Chondrocyte (in vitro differentiated cells): Measurements from ENCODE around the gene GALNT10. TPM values are rescaled to one million over a fixed set of nuclear protein-coding genes. Genes with fewer than 3 reads are reported as not detected.

Experiments used
- DNase-seq: peaks from one replicate; pipeline ENCODE4 v3.0.0; 2021; ENCODE audit warnings: mixed read lengths, low spot score
- H3K27ac Mint-ChIP-seq: one replicate; pipeline ENCODE4 v1.8.0; 2021; ENCODE audit warnings: mild to moderate bottlenecking, moderate library complexity, mixed read lengths; ENCODE audit not compliant: unreplicated experiment
- H3K27me3 Mint-ChIP-seq: 2 replicates; pipeline ENCODE4 v1.8.0; 2021; ENCODE audit warnings: low read depth, mixed read lengths
- H3K36me3 Mint-ChIP-seq: 2 replicates; pipeline ENCODE4 v1.8.0; 2021; ENCODE audit warnings: low read depth, mixed read lengths
- H3K4me1 Mint-ChIP-seq: 2 replicates; pipeline ENCODE4 v1.8.0; 2021; ENCODE audit warnings: low read depth, mild to moderate bottlenecking, mixed read lengths
- H3K4me3 Mint-ChIP-seq: one replicate; pipeline ENCODE4 v1.8.0; 2021; ENCODE audit warnings: mild to moderate bottlenecking, moderate library complexity, mixed read lengths; ENCODE audit not compliant: unreplicated experiment
- H3K9me3 Mint-ChIP-seq: 2 replicates; pipeline ENCODE4 v1.8.0; 2021; ENCODE audit warnings: low read depth, mixed read lengths
- total RNA-seq: library from RNA; stranded (reverse); gene quantifications from 3 replicates; pipeline ENCODE4 v1.2.1, GENCODE V29; 2021
- TF ChIP-seq, protein P1 (sequence below): fragments of 200-600 bp; sonication (generic); IDR thresholded peaks from 2 replicates; pipeline ENCODE4 v1.5.0; 2021; ENCODE audit warnings: antibody characterized with exemption, mild to moderate bottlenecking, moderate library complexity

Gene GALNT10
- total RNA-seq, 1 donor from 2014 or later: 155 TPM

DNA sequence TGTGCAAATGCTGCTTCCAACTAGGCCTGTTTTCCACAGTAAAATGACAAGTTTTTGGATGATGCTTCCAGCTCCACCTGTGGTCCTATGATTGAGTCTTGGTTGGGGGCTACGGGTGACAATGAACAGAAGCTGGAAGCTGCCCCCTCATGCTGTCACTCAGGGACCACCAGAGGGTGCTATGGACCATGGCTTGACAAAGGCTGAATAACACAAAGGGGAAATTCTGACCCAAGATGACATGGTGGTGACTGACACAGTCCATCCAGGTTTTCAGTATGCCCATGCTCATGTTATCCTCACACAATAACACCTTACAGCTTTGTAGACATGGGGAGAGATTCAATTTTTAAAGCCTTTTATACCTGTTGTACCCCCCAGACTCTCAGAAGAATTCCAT is 231.3 kb downstream of the GALNT10 start:
- Mint-ChIP-seq H3K36me3 (peaks cover 16% of the 10 kb centered on the region), H3K27me3 (no peaks in the 10 kb centered on the region), H3K4me1 (no peaks in the 10 kb centered on the region), H3K9me3 (peaks cover 17% of the 10 kb centered on the region), H3K27ac (no peak overlapping the region), H3K4me3 (no peak overlapping the region)
- no peak for DNase-seq
- TF ChIP-seq, protein P1, sequence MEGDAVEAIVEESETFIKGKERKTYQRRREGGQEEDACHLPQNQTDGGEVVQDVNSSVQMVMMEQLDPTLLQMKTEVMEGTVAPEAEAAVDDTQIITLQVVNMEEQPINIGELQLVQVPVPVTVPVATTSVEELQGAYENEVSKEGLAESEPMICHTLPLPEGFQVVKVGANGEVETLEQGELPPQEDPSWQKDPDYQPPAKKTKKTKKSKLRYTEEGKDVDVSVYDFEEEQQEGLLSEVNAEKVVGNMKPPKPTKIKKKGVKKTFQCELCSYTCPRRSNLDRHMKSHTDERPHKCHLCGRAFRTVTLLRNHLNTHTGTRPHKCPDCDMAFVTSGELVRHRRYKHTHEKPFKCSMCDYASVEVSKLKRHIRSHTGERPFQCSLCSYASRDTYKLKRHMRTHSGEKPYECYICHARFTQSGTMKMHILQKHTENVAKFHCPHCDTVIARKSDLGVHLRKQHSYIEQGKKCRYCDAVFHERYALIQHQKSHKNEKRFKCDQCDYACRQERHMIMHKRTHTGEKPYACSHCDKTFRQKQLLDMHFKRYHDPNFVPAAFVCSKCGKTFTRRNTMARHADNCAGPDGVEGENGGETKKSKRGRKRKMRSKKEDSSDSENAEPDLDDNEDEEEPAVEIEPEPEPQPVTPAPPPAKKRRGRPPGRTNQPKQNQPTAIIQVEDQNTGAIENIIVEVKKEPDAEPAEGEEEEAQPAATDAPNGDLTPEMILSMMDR: peak; percentile 59

DNA sequence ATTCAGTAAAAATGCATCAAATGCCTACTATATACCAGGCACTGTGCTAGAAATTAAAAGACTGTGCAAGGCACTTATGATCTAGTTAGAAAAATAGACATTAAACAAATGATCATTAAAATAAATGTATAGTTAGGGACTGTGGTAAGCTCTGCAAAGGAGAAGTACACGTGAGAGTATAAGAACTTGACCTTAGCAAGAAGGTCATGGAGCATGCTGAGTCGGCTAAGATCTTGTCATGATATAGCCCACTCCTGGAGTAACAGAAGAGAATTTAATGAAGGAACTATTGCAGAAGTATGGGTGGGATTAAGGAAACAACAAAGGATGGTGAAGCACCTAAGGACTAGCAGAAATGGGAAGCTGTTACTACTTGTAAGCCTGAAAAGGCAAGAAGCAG is 231.8 kb downstream of the GALNT10 start:
- TF ChIP-seq, protein P1: no peak
- Mint-ChIP-seq H3K9me3 (peaks cover 21% of the 10 kb centered on the region), H3K4me1 (no peaks in the 10 kb centered on the region), H3K36me3 (peaks cover 16% of the 10 kb centered on the region), H3K27me3 (no peaks in the 10 kb centered on the region), H3K27ac (no peak overlapping the region), H3K4me3 (no peak overlapping the region)
- DNase-seq: no peak

DNA sequence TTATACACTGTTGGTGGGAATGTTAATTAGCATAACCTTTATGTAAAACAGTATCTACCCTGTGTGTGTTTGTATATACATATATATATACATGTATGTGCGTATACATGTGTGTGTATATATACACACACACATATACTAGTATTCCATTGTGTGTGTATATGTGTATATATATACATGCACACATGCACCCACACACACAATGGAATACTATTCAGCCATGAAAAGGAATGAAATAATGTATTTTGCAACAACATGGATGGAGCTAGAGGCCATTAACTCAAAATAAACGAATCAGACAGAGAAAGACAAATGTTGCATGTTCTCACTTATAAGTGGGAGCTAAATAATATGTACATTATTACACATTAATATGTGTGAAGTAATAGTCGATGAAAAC is 237.7 kb downstream of the GALNT10 start:
- H3K9me3 Mint-ChIP-seq: peaks cover 13% of the 10 kb centered on the region
- DNase-seq: no peak
- no peaks in the 10 kb centered on the region for H3K27me3 Mint-ChIP-seq
- TF ChIP-seq, protein P1: no peak
- no peak overlapping the region for H3K4me3 Mint-ChIP-seq
- H3K27ac Mint-ChIP-seq: no peak overlapping the region
- no peaks in the 10 kb centered on the region for H3K4me1 Mint-ChIP-seq
- peaks cover 1% of the 10 kb centered on the region for H3K36me3 Mint-ChIP-seq

DNA sequence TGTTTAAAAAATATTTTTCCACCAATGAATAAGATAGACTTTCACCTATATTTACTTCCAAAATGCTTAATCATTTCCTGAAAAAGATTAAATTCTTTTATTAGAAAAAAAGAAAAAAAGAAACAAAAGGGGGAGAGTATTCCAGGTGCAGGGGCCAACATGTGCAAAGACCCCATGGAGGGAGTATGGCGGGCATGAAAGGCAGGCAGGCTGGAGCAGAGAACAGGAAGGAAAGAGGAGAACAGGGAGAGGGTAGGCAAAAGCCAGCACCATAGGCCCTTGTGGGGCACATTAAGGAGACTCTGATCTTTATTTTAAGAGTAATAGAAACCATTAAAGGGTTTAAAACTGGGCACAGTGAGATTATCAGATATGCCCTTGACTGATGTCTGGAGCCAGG is 238.8 kb downstream of the GALNT10 start:
- peaks cover 7% of the 10 kb centered on the region for H3K9me3 Mint-ChIP-seq
- H3K36me3 Mint-ChIP-seq: peaks cover 1% of the 10 kb centered on the region
- H3K27ac Mint-ChIP-seq: no peak overlapping the region
- DNase-seq: no peak
- TF ChIP-seq, protein P1: no peak
- H3K4me3 Mint-ChIP-seq: no peak overlapping the region
- H3K4me1 Mint-ChIP-seq: no peaks in the 10 kb centered on the region
- H3K27me3 Mint-ChIP-seq: no peaks in the 10 kb centered on the region

DNA sequence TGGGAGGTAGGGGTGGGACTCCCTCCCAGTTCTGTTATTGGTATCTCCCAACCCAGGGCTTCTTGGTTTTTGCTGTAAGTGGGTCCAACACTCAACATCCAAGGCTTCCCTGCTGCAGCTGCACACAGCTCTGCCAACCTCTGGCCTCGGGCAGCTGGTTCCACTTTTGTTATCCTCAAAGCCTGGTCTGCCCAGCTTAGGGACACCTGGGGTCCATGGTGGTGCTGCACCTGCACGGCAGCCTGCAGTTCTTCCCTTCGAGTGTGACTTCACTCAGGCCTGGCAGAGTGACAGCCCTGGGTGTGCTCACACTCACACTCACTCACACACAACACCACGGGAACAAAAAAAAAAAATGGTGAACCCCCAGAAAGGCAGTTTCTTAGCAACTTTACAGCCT is 239.9 kb downstream of the GALNT10 start:
- Mint-ChIP-seq H3K4me1 (no peaks in the 10 kb centered on the region), H3K4me3 (no peak overlapping the region), H3K36me3 (peaks cover 1% of the 10 kb centered on the region), H3K27ac (no peak overlapping the region), H3K27me3 (no peaks in the 10 kb centered on the region), H3K9me3 (peaks cover 7% of the 10 kb centered on the region)
- TF ChIP-seq, protein P1: no peak
- DNase-seq: no peak
